ENCODE results near the gene ETFRF1. TPM values are rescaled to one million over a fixed set of nuclear protein-coding genes. Genes with fewer than 3 reads are reported as not detected.

The ETFRF1 gene
- total and polyA plus RNA-seq, 4 donors, result 12.2 to 35.8 (median 25.3) TPM

- DNase-seq (peak in 2 of 3 donors; percentile 65 to 74), ATAC-seq (ENCODE audit: insufficient read depth, low FRiP score) (no peak)
- Histone ChIP-seq H3K27me3 (ENCODE audit: control insufficient read depth in 3 of 3, insufficient read depth in 3 of 3, low read length in 2 of 3) (no peaks in the 10 kb centered on the region), H3K4me3 (no peak overlapping the region), H3K27ac (ENCODE audit: low read depth in 1 of 2, low read length in 1 of 2) (no peak overlapping the region), H3K36me3 (ENCODE audit: control insufficient read depth in 4 of 4, insufficient read depth in 4 of 4, low read length in 4 of 4) (peaks cover 2 to 4% (median 4%) of the 10 kb centered on the region in 4 donors), H3K9me3 (ENCODE audit: control insufficient read depth in 4 of 4, insufficient read depth in 3 of 4, low read length in 3 of 4) (no peaks in the 10 kb centered on the region), H3K9ac (ENCODE audit: insufficient read depth in 1 of 2, low read length in 2 of 2) (no peak overlapping the region), H3K4me1 (ENCODE audit: control insufficient read depth in 5 of 5, insufficient read depth in 5 of 5, low read length in 5 of 5) (peaks cover 0 to 2% (median 0%) of the 10 kb centered on the region in 5 donors)
- 46 to 58% methylated on average over 6 of the region's 6 CpGs for WGBS, 2 donors
- TF ChIP-seq CTCF (IDR thresholded peaks at IDR 0.05; ENCODE audit: control extremely low read depth, extremely low read depth), result peak; percentile 29
Measured at GRCh38 chr12:25241167-25242020, 46.4 kb downstream of the ETFRF1 start.

- peaks cover 0 to 2% (median 0%) of the 10 kb centered on the region in 5 donors for H3K4me1 ChIP-seq (ENCODE audit: control insufficient read depth in 5 of 5, insufficient read depth in 5 of 5, low read length in 5 of 5)
- 85 to 91% methylated on average over 5 of the region's 5 CpGs for WGBS, 2 donors
- DNase-seq, result no peak
- H3K9ac ChIP-seq (ENCODE audit: insufficient read depth in 1 of 2, low read length in 2 of 2), result no peak overlapping the region
- TF ChIP-seq CTCF (IDR thresholded peaks at IDR 0.05; ENCODE audit: control extremely low read depth, extremely low read depth), result no peak
- no peak overlapping the region for H3K27ac ChIP-seq (ENCODE audit: low read depth in 1 of 2, low read length in 1 of 2)
- no peak for ATAC-seq (ENCODE audit: insufficient read depth, low FRiP score)
- H3K36me3 ChIP-seq (ENCODE audit: control insufficient read depth in 4 of 4, insufficient read depth in 4 of 4, low read length in 4 of 4), result peaks cover 0 to 1% (median 0%) of the 10 kb centered on the region in 4 donors
- no peaks in the 10 kb centered on the region for H3K27me3 ChIP-seq (ENCODE audit: control insufficient read depth in 3 of 3, insufficient read depth in 3 of 3, low read length in 2 of 3)
- no peak overlapping the region for H3K4me3 ChIP-seq
- H3K9me3 ChIP-seq (ENCODE audit: control insufficient read depth in 4 of 4, insufficient read depth in 3 of 4, low read length in 3 of 4), result no peaks in the 10 kb centered on the region
Measured at GRCh38 chr12:25242981-25243679, 48.1 kb downstream of the ETFRF1 start.

- H3K36me3 ChIP-seq (ENCODE audit: control insufficient read depth in 4 of 4, insufficient read depth in 4 of 4, low read length in 4 of 4), result peaks cover 0 to 1% (median 0%) of the 10 kb centered on the region in 4 donors
- no peak for TF ChIP-seq CTCF (IDR thresholded peaks at IDR 0.05; ENCODE audit: control extremely low read depth, extremely low read depth)
- H3K27me3 ChIP-seq (ENCODE audit: control insufficient read depth in 3 of 3, insufficient read depth in 3 of 3, low read length in 2 of 3), result no peaks in the 10 kb centered on the region
- no peak for DNase-seq
- no peak overlapping the region for H3K9ac ChIP-seq (ENCODE audit: insufficient read depth in 1 of 2, low read length in 2 of 2)
- no peak overlapping the region for H3K4me3 ChIP-seq
- no peaks in the 10 kb centered on the region for H3K9me3 ChIP-seq (ENCODE audit: control insufficient read depth in 4 of 4, insufficient read depth in 3 of 4, low read length in 3 of 4)
- no peak for ATAC-seq (ENCODE audit: insufficient read depth, low FRiP score)
- no peak overlapping the region for H3K27ac ChIP-seq (ENCODE audit: low read depth in 1 of 2, low read length in 1 of 2)
- H3K4me1 ChIP-seq (ENCODE audit: control insufficient read depth in 5 of 5, insufficient read depth in 5 of 5, low read length in 5 of 5), result peaks cover 0 to 2% (median 0%) of the 10 kb centered on the region in 5 donors
Measured at GRCh38 chr12:25243680-25243990, 48.6 kb downstream of the ETFRF1 start.
